Uterus (tissue), 4 donors: ENCODE data around the gene PAK1. TPM values are rescaled to one million over a fixed set of nuclear protein-coding genes. Genes with fewer than 3 reads are reported as not detected.

Experiments used
- DNase-seq, 2 donors: peaks; one replicate each; pipeline ENCODE4 v3.0.0-alpha.2; 2019 to 2020
- H3K27ac ChIP-seq, 2 donors: fragments of 200-600 bp; sonication (generic); 1 replicate in 1 of 2; 2 replicates in 1 of 2; pipeline ENCODE4 v1.5.1; 2016 to 2018
- H3K27me3 ChIP-seq, 2 donors: fragments of 200-600 bp; sonication (generic); one replicate each; pipeline ENCODE4 v1.5.1; 2018 to 2019; ENCODE audit warnings: control low read depth in 1 of 2
- H3K36me3 ChIP-seq, 2 donors: fragments of 200-600 bp; sonication (generic); one replicate each; pipeline ENCODE4 v1.5.1; 2019; ENCODE audit warnings: control low read depth in 1 of 2
- H3K4me1 ChIP-seq, 2 donors: fragments of 200-600 bp; sonication (generic); one replicate each; pipeline ENCODE4 v1.5.1; 2018 to 2019; ENCODE audit warnings: control low read depth in 1 of 2
- H3K4me3 ChIP-seq, 2 donors: fragments of 200-600 bp; sonication (generic); 1 replicate in 1 of 2; 2 replicates in 1 of 2; pipeline ENCODE4 v1.5.1; 2018 to 2019; ENCODE audit warnings: mild to moderate bottlenecking in 1 of 2
- H3K9me3 ChIP-seq, 2 donors: fragments of 200-600 bp; sonication (generic); one replicate each; pipeline ENCODE4 v1.5.1; 2019; ENCODE audit warnings: control low read depth in 1 of 2
- POLR2A ChIP-seq, 2 donors: fragments of 450-650 bp; IDR thresholded peaks; one replicate each; pipeline ENCODE4 v1.6.1; 2016; ENCODE audit warnings: antibody characterized with exemption in 2 of 2, mild to moderate bottlenecking in 1 of 2, moderate library complexity in 1 of 2
- intact Hi-C: fragments of 100-400 bp; cut with DNase I; formaldehyde crosslinking; loops from one replicate; pipeline ENCODE4 v1.15.1; 2023; ENCODE audit warnings: low total_unique reads
- total RNA-seq, 4 donors: library from RNA; depleted of rRNA in 3 of 4; stranded (reverse); fragments of >200 nt in 3 of 4; gene quantifications; one replicate each; pipeline versions ENCODE4 v1.1.0 to v1.2.4, GENCODE V29; 2014 to 2023
- TF ChIP-seq, protein P1 (sequence below), 4 experiments: fragments of 200-600 bp in 2 of 4; fragments of 450-650 bp in 2 of 4; sonication (generic) in 2 of 4; IDR thresholded peaks; one replicate each; pipeline ENCODE4 v1.5.1; 2016 to 2019; ENCODE audit warnings: antibody characterized with exemption in 4 of 4, mild to moderate bottlenecking in 2 of 4, moderate library complexity in 1 of 4
- donor health status: DM: yes; HTN: yes; CAD: no.

PAK1 gene
- total RNA-seq, 4 donors from 2014 or later = 17.4 to 55.2 (median 35.7) TPM

DNA sequence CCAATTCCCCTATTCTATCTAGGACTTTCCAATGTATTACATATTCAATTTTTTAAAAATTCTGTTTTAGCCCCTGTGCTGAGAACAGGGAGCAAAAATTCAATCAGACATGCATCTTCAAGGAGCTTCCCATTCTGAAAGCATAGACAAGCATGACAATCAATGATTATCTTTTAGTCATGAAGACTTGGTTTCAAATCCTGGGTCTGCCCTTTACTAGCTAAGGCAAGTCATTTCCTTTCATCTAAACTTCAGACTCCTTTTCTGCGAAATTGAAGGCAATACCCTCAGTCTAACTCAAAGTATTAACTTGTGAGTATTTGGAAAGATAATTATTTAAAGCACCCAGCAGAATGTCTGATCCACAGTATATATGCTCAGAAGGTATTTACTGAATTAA is 24.1 kb downstream of the PAK1 start:
- TF ChIP-seq, protein P1, sequence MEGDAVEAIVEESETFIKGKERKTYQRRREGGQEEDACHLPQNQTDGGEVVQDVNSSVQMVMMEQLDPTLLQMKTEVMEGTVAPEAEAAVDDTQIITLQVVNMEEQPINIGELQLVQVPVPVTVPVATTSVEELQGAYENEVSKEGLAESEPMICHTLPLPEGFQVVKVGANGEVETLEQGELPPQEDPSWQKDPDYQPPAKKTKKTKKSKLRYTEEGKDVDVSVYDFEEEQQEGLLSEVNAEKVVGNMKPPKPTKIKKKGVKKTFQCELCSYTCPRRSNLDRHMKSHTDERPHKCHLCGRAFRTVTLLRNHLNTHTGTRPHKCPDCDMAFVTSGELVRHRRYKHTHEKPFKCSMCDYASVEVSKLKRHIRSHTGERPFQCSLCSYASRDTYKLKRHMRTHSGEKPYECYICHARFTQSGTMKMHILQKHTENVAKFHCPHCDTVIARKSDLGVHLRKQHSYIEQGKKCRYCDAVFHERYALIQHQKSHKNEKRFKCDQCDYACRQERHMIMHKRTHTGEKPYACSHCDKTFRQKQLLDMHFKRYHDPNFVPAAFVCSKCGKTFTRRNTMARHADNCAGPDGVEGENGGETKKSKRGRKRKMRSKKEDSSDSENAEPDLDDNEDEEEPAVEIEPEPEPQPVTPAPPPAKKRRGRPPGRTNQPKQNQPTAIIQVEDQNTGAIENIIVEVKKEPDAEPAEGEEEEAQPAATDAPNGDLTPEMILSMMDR (IDR thresholded peaks at IDR 0.05) = no peak
- TF ChIP-seq POLR2A (IDR thresholded peaks at IDR 0.05) = no peak
- no peak overlapping the region for H3K4me3 ChIP-seq
- no peaks in the 10 kb centered on the region for H3K27me3 ChIP-seq
- intact Hi-C loops = no loop called here
- no peak overlapping the region for H3K27ac ChIP-seq
- no peaks in the 10 kb centered on the region for H3K4me1 ChIP-seq
- no peak for DNase-seq
- no peaks in the 10 kb centered on the region for H3K36me3 ChIP-seq
- H3K9me3 ChIP-seq = no peaks in the 10 kb centered on the region

DNA sequence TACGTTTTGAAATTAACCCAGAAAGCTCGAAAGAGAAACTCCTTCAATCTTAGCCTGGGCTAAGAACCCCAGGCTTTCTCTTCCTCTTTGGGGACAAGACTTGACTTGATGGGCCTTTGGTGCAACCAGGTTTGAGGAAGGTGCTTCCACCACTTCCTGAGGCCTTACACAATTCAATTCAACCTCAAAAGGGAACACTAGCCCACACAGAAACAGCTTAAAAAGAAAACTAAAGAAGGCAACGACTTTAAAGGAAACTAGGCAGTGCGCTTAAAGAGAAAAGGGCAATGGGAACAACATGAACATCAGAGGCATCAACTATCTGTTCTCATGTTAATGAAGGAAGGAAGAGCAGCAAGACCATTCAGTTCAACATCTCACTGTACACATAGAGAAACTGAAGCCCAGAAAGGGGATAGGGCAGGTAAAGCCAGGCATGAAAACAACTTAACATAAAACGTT is 24.8 kb downstream of the PAK1 start:
- H3K4me3 ChIP-seq = no peak overlapping the region
- no peak for TF ChIP-seq POLR2A (IDR thresholded peaks at IDR 0.05)
- TF ChIP-seq, protein P1 (IDR thresholded peaks at IDR 0.05) = no peak
- no peaks in the 10 kb centered on the region for H3K36me3 ChIP-seq
- H3K4me1 ChIP-seq = no peaks in the 10 kb centered on the region
- intact Hi-C loops = no loop called here
- no peak for DNase-seq
- no peaks in the 10 kb centered on the region for H3K27me3 ChIP-seq
- no peaks in the 10 kb centered on the region for H3K9me3 ChIP-seq
- no peak overlapping the region for H3K27ac ChIP-seq

DNA sequence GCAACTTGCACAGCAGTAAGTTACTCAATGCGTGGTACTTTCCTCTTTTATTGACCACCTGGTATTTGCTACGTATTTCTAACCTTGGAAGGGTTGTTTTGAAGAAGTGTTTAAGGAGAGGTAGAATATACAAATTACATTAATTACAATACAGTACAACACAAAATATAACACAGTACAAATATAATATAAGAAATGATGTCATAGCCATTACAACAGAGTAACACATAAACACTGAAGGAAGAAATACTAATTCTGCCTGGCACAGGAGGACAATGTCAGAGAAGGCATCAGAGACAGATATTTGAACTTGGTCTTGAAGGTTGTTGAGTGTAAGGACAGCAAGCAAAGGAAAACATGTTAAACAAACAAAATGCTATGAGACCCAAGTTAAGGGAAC is 25.6 kb downstream of the PAK1 start:
- Histone ChIP-seq H3K27me3 (no peaks in the 10 kb centered on the region), H3K4me3 (no peak overlapping the region), H3K36me3 (no peaks in the 10 kb centered on the region), H3K4me1 (no peaks in the 10 kb centered on the region), H3K27ac (no peak overlapping the region), H3K9me3 (no peaks in the 10 kb centered on the region)
- no peak for TF ChIP-seq POLR2A (IDR thresholded peaks at IDR 0.05)
- TF ChIP-seq, protein P1 (IDR thresholded peaks at IDR 0.05) = no peak
- no peak for DNase-seq
- intact Hi-C loops = no loop called here

DNA sequence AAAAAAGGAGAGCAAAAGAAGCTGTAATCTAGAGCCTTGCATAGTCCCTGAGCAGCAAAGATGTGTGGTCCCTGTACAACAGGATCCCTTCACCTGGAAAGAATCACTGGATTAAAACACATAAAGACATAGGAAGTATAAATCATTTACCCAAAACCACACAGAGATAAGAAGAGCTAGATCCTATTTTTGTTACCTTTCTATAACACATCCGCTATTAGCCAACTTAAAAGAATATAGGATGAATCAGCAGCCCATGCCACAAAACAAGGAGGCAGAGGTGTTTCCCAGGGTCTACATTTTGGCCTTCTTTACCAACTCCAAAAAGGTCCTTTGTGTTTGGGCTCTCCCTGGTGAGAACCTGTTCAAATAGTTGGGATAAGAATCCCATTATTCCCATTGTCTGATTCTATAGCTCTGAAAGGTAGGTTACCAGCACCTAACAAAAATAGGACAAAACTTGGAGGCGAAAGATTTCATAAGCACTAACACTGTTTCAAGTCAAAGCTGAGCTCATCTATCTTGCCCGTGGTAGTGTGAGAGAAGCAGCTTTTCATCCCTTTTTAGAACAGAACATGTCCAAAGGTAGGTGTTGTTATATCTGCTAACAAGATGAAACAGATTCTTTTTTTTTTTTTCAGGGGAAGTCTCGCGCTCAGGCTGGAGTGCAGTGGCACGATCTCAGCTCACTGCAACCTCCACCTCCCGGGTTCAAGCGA is 26.8 kb downstream of the PAK1 start:
- H3K9me3 ChIP-seq = no peaks in the 10 kb centered on the region
- intact Hi-C loops = no loop called here
- no peaks in the 10 kb centered on the region for H3K4me1 ChIP-seq
- H3K36me3 ChIP-seq = no peaks in the 10 kb centered on the region
- H3K27ac ChIP-seq = no peak overlapping the region
- DNase-seq = no peak
- H3K4me3 ChIP-seq = no peak overlapping the region
- TF ChIP-seq POLR2A (IDR thresholded peaks at IDR 0.05) = no peak
- TF ChIP-seq, protein P1 (IDR thresholded peaks at IDR 0.05) = no peak
- H3K27me3 ChIP-seq = no peaks in the 10 kb centered on the region

DNA sequence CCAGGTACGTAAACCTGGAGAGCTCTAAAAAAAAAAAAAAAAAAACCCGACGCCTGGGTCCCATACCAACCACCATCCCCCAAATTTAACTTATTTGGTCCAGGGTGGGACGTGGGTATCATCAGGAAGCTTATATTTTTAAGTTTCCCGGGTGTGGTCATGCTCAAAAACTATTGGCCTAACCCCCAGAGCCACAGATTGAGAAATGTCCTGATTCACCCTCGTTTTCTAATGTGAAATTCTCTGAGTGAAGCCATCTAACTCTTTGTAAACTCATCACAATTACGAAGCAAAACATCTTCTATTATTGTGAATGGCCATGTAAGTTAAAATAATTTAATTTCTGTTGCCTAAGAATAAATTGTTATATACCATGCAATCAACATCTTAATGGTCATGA is 29.6 kb downstream of the PAK1 start:
- no peaks in the 10 kb centered on the region for H3K4me1 ChIP-seq
- no peak for DNase-seq
- no peak overlapping the region for H3K4me3 ChIP-seq
- H3K27me3 ChIP-seq = no peaks in the 10 kb centered on the region
- intact Hi-C loops = no loop called here
- TF ChIP-seq, protein P1 (IDR thresholded peaks at IDR 0.05) = no peak
- TF ChIP-seq POLR2A (IDR thresholded peaks at IDR 0.05) = no peak
- no peaks in the 10 kb centered on the region for H3K36me3 ChIP-seq
- H3K27ac ChIP-seq = no peak overlapping the region
- no peaks in the 10 kb centered on the region for H3K9me3 ChIP-seq
